GM18873 (cell line): Measurements from ENCODE around the gene CHST3.
"Not testable (repeated sequence)": the region's sequence is repeated elsewhere in the genome, so short reads cannot be mapped to it uniquely, and the experiment has no call there.

ENCODE experiments used
- ATAC-seq: cut with Tn5 transposase; IDR thresholded peaks from one replicate; pipeline ENCODE4 v1.9.1; 2021; ENCODE audit warnings: mild to moderate bottlenecking, moderate library complexity, moderate number of reproducible peaks; ENCODE audit not compliant: unreplicated experiment, low FRiP score

CHST3 gene

GRCh38 chr10:72025400-72025799 lies 61.2 kb downstream of the CHST3 start:
- ATAC-seq: no peak

GRCh38 chr10:72025832-72026231 lies 61.6 kb downstream of the CHST3 start:
- ATAC-seq: no peak

GRCh38 chr10:72026278-72027111 lies 62.3 kb downstream of the CHST3 start:
- no peak for ATAC-seq

- ATAC-seq: no peak
Observed at GRCh38 chr10:72027498-72027897, 63.3 kb downstream of the CHST3 start.

- ATAC-seq: no peak
Observed at GRCh38 chr10:72029414-72029813, 65.2 kb downstream of the CHST3 start.

- ATAC-seq: no peak
Observed at GRCh38 chr10:72030762-72031543, 66.8 kb downstream of the CHST3 start.

GRCh38 chr10:72031706-72032105 lies 67.5 kb downstream of the CHST3 start:
- no peak for ATAC-seq

- ATAC-seq: not testable (repeated sequence)
Observed at GRCh38 chr10:72032409-72033162, 68.4 kb downstream of the CHST3 start.

- no peak for ATAC-seq
Observed at GRCh38 chr10:72034040-72034499, 69.9 kb downstream of the CHST3 start.

GRCh38 chr10:72034761-72035160 lies 70.6 kb downstream of the CHST3 start:
- ATAC-seq: no peak

GRCh38 chr10:72035252-72035887 lies 71.2 kb downstream of the CHST3 start:
- no peak for ATAC-seq

- no peak for ATAC-seq
Observed at GRCh38 chr10:72037266-72037665, 73.1 kb downstream of the CHST3 start.

GRCh38 chr10:72037811-72038210 lies 73.6 kb downstream of the CHST3 start:
- ATAC-seq: no peak

GRCh38 chr10:72038458-72039001 lies 74.3 kb downstream of the CHST3 start:
- no peak for ATAC-seq

- no peak for ATAC-seq
Observed at GRCh38 chr10:72039377-72039776, 75.2 kb downstream of the CHST3 start.

- ATAC-seq: no peak
Observed at GRCh38 chr10:72041491-72041890, 77.3 kb downstream of the CHST3 start.

- no peak for ATAC-seq
Observed at GRCh38 chr10:72043016-72043834, 79.0 kb downstream of the CHST3 start.

GRCh38 chr10:72044417-72045041 lies 80.3 kb downstream of the CHST3 start:
- no peak for ATAC-seq

- no peak for ATAC-seq
Observed at GRCh38 chr10:72045586-72045985, 81.4 kb downstream of the CHST3 start.
